Measurements from ENCODE around the gene CANX. TPM values are rescaled to one million over a fixed set of nuclear protein-coding genes. Genes with fewer than 3 reads are reported as not detected.

CANX gene
- total and polyA plus RNA-seq, 2 of the 13 experiments (the other 11 are each of a cell fraction or from before 2014, with no cell fraction given), result 477 to 680 TPM

GRCh38 chr5:179680014-179680779 is 18.6 kb upstream of the CANX start (continued):
- TF ChIP-seq, protein P1, sequence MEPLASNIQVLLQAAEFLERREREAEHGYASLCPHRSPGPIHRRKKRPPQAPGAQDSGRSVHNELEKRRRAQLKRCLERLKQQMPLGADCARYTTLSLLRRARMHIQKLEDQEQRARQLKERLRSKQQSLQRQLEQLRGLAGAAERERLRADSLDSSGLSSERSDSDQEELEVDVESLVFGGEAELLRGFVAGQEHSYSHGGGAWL (CRISPR knock-in tag; IDR thresholded peaks at IDR 0.05), result no peak
- TF ChIP-seq NCOR1 (IDR thresholded peaks at IDR 0.05; ENCODE audit: borderline replicate concordance, low read length) (peak; percentile 98), PHB2 (IDR thresholded peaks at IDR 0.05; ENCODE audit: partially characterized antibody) (no peak), CENPT (CRISPR knock-in tag; IDR thresholded peaks at IDR 0.05; ENCODE audit: low read depth) (no peak), TFDP2 (CRISPR knock-in tag; IDR thresholded peaks at IDR 0.05) (no peak), ZNF343 (CRISPR knock-in tag; IDR thresholded peaks at IDR 0.05) (no peak), ATF1 (CRISPR knock-in tag; IDR thresholded peaks at IDR 0.05) (no peak), NKX3-1 (CRISPR knock-in tag; IDR thresholded peaks at IDR 0.05) (no peak), ZNF883 (CRISPR knock-in tag; IDR thresholded peaks at IDR 0.05; ENCODE audit: not compliant biosample characterization) (no peak), BCL3 (CRISPR knock-in tag; IDR thresholded peaks at IDR 0.05) (no peak), HOXD1 (CRISPR knock-in tag; IDR thresholded peaks at IDR 0.05) (0 out of 2 replicates have a peak, but pooled peaks have one; percentile 1), MLX (CRISPR knock-in tag; IDR thresholded peaks at IDR 0.05) (peak; percentile 73), XRCC5 (optimal IDR thresholded peaks at IDR 0.05; ENCODE audit: low read length) (peak; percentile 60), NONO (IDR thresholded peaks at IDR 0.05) (no peak), NONO (CRISPR knock-in tag; conservative IDR thresholded peaks at IDR 0.05) (no peak), ZNF782 (CRISPR knock-in tag; IDR thresholded peaks at IDR 0.05; ENCODE audit: borderline replicate concordance) (no peak), PREB (CRISPR knock-in tag; IDR thresholded peaks at IDR 0.05) (no peak), ZNF784 (CRISPR knock-in tag; IDR thresholded peaks at IDR 0.05; ENCODE audit: borderline replicate concordance) (no peak)
- TF ChIP-seq, protein P2, sequence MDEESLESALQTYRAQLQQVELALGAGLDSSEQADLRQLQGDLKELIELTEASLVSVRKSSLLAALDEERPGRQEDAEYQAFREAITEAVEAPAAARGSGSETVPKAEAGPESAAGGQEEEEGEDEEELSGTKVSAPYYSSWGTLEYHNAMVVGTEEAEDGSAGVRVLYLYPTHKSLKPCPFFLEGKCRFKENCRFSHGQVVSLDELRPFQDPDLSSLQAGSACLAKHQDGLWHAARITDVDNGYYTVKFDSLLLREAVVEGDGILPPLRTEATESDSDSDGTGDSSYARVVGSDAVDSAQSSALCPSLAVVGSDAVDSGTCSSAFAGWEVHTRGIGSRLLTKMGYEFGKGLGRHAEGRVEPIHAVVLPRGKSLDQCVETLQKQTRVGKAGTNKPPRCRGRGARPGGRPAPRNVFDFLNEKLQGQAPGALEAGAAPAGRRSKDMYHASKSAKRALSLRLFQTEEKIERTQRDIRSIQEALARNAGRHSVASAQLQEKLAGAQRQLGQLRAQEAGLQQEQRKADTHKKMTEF (CRISPR knock-in tag; IDR thresholded peaks at IDR 0.05), result peak; percentile 51
- TF ChIP-seq, protein P3, sequence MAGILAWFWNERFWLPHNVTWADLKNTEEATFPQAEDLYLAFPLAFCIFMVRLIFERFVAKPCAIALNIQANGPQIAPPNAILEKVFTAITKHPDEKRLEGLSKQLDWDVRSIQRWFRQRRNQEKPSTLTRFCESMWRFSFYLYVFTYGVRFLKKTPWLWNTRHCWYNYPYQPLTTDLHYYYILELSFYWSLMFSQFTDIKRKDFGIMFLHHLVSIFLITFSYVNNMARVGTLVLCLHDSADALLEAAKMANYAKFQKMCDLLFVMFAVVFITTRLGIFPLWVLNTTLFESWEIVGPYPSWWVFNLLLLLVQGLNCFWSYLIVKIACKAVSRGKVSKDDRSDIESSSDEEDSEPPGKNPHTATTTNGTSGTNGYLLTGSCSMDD (CRISPR knock-in tag; IDR thresholded peaks at IDR 0.05), result no peak

Data from HepG2 (cell line).